Testis (tissue), 3 donors: ENCODE measurements around the gene CDIPT. TPM values are rescaled to one million over a fixed set of nuclear protein-coding genes. Genes with fewer than 3 reads are reported as not detected.

Experiments
- DNase-seq: peaks from one replicate; pipeline ENCODE4 v3.0.0-alpha.2; 2019
- H3K27ac ChIP-seq, 2 donors: fragments of 200-600 bp; sonication (generic); one replicate each; pipeline ENCODE4 v1.5.1; 2019
- H3K27me3 ChIP-seq: fragments of 200-600 bp; sonication (generic); one replicate; pipeline ENCODE4 v1.5.1; 2019
- H3K36me3 ChIP-seq: fragments of 200-600 bp; sonication (generic); one replicate; pipeline ENCODE4 v1.5.1; 2017; ENCODE audit warnings: low read depth; ENCODE audit errors: missing control alignments
- H3K4me1 ChIP-seq: fragments of 200-600 bp; sonication (generic); one replicate; pipeline ENCODE4 v1.5.1; 2019
- H3K4me3 ChIP-seq, 2 donors: fragments of 200-600 bp; sonication (generic); one replicate each; pipeline ENCODE4 v1.5.1; 2017 to 2019
- H3K9me3 ChIP-seq: fragments of 200-600 bp; sonication (generic); one replicate; pipeline ENCODE4 v1.5.1; 2017
- CTCF ChIP-seq, 3 experiments: fragments of 450-650 bp in 2 of 3; fragments of 200-600 bp in 1 of 3; sonication (generic) in 1 of 3; IDR thresholded peaks; one replicate each; pipeline ENCODE4 v1.5.1; 2016 to 2019; ENCODE audit warnings: antibody characterized with exemption in 3 of 3, mild to moderate bottlenecking in 2 of 3, moderate library complexity in 1 of 3
- POLR2A ChIP-seq: fragments of 450-650 bp; IDR thresholded peaks from one replicate; pipeline ENCODE4 v1.6.1; 2017; ENCODE audit warnings: antibody characterized with exemption, mild to moderate bottlenecking, moderate library complexity
- WGBS, 2 donors: methylation state at CpG; one replicate each; pipeline ENCODE4 v1.1.5; 2018; 5-methylcytosine and 5-hydroxymethylcytosine counted together
- intact Hi-C: fragments of 100-400 bp; cut with DNase I; formaldehyde crosslinking; loops from one replicate; pipeline ENCODE4 v1.15.1; 2023; ENCODE audit warnings: low total_unique reads
- polyA plus RNA-seq: library from polyadenylated mRNA; stranded (reverse); fragments of 350-450 nt; fragmentation: Illumina TruSeq; extraction: RNeasy Lipid Tissue Mini Kit (QIAGEN cat#74804); gene quantifications from one replicate; pipeline ENCODE4 v1.2.3, GENCODE V29; 2014; ENCODE audit warnings: low read depth, low replicate concordance; ENCODE audit not compliant: insufficient read depth
- total RNA-seq, 2 donors: library from RNA; depleted of rRNA; stranded (reverse); fragments of >200 nt; gene quantifications; one replicate each; pipeline ENCODE4 v1.2.3, GENCODE V29; 2016

CDIPT gene
- total and polyA plus RNA-seq, 3 donors from 2014 or later, result 68.7 to 100 (median 90.3) TPM

- no peak overlapping the region for H3K4me3 ChIP-seq
- H3K36me3 ChIP-seq, result no peaks in the 10 kb centered on the region
- no peak overlapping the region for H3K27ac ChIP-seq
- WGBS, 2 donors, result 81 to 90% methylated on average over 7 of the region's 7 CpGs
- TF ChIP-seq POLR2A (no peak), CTCF (IDR thresholded peaks at IDR 0.05) (no peak)
- intact Hi-C loops, result no loop called here
- no peaks in the 10 kb centered on the region for H3K4me1 ChIP-seq
- no peaks in the 10 kb centered on the region for H3K9me3 ChIP-seq
- DNase-seq, result no peak
- H3K27me3 ChIP-seq, result no peaks in the 10 kb centered on the region
These were observed 41.9 kb upstream of the CDIPT start for GRCh38 chr16:29904947-29905346.

GRCh38 chr16:29903590-29903989 lies 40.6 kb upstream of the CDIPT start:
- Histone ChIP-seq H3K36me3 (no peaks in the 10 kb centered on the region), H3K4me3 (no peak overlapping the region), H3K27me3 (no peaks in the 10 kb centered on the region), H3K27ac (no peak overlapping the region), H3K9me3 (no peaks in the 10 kb centered on the region), H3K4me1 (no peaks in the 10 kb centered on the region)
- DNase-seq, result no peak
- no peak for TF ChIP-seq POLR2A
- TF ChIP-seq CTCF (IDR thresholded peaks at IDR 0.05), result no peak
- WGBS, 2 donors, result 82% methylated on average over 4 of the region's 4 CpGs
- intact Hi-C loops, result no loop called here

- no peaks in the 10 kb centered on the region for H3K27me3 ChIP-seq
- intact Hi-C loops, result no loop called here
- no peaks in the 10 kb centered on the region for H3K4me1 ChIP-seq
- TF ChIP-seq POLR2A, result no peak
- no peak for TF ChIP-seq CTCF (IDR thresholded peaks at IDR 0.05)
- 63% methylated on average over 1 to 19 of the region's 19 CpGs for WGBS, 2 donors
- no peaks in the 10 kb centered on the region for H3K9me3 ChIP-seq
- no peak for DNase-seq
- no peak overlapping the region for H3K27ac ChIP-seq
- H3K36me3 ChIP-seq, result no peaks in the 10 kb centered on the region
- no peak overlapping the region for H3K4me3 ChIP-seq
These were observed 38.5 kb upstream of the CDIPT start for GRCh38 chr16:29901607-29901945.

GRCh38 chr16:29900888-29901606 lies 38.0 kb upstream of the CDIPT start:
- no peaks in the 10 kb centered on the region for H3K9me3 ChIP-seq
- intact Hi-C loops, result no loop called here
- no peaks in the 10 kb centered on the region for H3K4me1 ChIP-seq
- H3K27me3 ChIP-seq, result no peaks in the 10 kb centered on the region
- 9 to 35% methylated on average over 21 to 31 of the region's 31 CpGs for WGBS, 2 donors
- TF ChIP-seq CTCF (IDR thresholded peaks at IDR 0.05), result no peak
- TF ChIP-seq POLR2A, result no peak
- DNase-seq, result no peak
- H3K27ac ChIP-seq, result no peak overlapping the region
- H3K4me3 ChIP-seq, result peak overlapping the region in 1 of 2 donors; percentile 67
- H3K36me3 ChIP-seq, result no peaks in the 10 kb centered on the region
